ENCODE data around the gene EIF3B.
"Not testable (repeated sequence)": the region's sequence is repeated elsewhere in the genome, so short reads cannot be mapped to it uniquely, and the experiment has no call there.

EIF3B gene

DNA sequence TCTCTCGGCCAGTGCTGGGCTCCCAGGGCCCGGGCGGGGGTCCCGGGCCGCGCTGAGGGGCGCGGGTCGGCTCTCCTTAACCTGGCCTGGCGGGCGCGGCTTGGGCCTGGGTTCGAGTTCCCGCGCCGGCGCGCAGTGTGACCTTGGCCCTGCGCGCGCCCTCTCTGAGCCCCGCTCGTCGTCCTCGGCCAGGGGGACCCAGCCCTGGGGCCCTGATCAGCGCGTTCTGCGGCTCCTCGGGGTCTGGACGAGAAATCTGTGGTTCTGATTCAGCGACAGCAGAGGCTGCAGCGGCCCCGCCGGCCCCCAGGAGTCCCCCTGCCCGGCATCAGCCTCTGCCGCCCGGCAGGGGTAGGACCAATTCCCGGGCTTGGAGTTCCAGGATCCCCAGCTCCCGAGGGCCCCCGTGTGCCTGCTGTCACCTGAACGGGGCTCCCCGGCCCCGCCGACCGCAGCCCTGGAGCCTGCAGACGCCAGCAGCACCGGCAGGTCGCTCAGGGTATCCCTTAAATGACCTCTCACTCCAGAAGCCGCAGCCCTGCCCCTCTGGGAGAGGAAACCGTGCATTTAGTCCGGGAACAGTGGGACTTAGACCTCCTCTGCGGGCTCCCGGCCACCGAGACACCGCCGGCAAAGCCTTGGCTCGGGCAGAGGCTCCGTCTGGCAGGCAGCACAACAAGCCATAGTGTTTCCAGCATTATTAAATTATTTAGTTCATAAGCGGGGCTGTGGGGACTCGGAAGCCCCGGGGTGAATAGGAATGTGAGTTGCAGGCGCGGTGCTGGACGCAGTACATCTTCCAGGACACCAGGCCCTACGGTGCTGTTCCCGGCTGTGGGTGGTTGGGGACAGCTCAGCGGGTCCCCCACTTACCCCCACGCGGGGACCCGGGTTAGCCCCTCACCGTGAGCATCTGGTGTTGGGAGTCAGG is 49.4 kb downstream of the EIF3B start:
- no peak for DNase-seq

DNA sequence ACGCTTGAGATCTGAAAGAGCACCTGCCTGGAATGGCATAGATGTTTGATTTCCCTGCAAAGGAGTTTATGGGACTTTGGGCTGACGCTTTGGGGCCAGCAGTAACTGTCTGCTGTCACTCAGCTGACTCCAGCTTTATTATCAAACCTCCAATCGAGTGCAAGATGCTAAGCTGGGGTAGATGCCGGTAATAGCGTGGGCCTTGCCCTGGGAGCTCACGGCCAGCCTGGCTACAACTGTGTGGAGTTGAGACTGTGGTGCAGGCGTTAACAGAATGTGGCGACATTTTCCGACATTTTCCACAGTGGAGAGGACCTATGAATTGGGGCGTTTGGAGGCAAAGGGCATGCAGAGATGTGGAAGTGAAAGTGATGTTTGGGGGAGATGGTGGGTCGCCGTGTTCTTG is 50.1 kb downstream of the EIF3B start:
- no peak for DNase-seq

DNA sequence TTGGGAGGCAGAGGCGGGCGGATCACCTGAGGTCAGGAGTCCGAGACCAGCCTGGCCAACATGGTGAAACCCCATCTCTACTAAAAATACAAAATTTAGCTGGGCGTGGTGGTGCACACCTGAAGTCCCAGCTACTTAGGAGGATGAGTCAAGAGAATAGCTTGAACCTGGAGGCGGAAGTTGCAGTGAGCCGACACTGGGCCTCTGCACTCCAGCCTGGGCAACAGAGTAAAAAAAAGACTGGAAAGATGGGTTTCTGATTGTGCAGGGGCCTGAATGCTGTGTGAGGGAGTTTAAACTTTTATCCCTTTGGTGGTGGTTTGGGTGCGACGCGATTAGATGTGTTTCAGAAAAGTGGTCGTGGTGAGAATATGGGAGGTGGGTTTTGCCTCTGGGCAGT is 50.6 kb downstream of the EIF3B start:
- DNase-seq, result no peak

DNA sequence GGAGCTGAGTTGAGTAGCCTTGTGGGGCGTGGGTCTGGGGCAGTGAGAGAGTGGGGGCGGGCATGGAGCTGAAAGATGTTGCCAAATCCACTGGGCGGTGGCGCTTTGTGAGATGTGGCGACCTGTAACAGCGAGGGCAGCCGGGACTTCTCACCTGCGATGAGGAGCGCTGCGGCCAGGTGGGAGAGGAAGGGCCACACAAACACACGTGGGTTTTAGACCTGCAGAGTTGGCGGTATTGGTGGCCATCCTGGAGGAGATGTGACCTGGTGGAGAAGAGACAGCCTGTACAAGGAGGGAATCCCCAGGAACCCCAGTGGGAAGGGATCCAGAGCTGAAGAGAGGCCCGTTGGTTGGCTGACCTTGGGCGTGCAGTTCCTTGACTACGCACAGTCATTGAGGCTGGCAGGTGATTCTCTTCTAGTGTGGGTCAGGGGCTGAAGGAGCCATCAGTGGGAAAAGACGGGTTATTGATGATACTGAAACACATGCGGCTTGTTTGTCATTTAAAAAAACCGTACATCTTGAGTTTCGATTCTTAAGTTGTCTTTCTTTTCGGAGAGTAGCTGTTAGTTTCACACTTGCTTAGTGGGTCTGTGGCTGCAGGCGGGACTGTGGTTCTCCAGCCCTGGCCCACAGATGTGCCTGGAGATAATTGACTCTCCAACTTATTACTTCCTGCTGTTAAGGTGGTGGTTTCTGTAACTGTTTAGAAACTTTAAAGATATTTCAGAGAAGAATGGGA is 51.1 kb downstream of the EIF3B start:
- DNase-seq, result no peak

DNA sequence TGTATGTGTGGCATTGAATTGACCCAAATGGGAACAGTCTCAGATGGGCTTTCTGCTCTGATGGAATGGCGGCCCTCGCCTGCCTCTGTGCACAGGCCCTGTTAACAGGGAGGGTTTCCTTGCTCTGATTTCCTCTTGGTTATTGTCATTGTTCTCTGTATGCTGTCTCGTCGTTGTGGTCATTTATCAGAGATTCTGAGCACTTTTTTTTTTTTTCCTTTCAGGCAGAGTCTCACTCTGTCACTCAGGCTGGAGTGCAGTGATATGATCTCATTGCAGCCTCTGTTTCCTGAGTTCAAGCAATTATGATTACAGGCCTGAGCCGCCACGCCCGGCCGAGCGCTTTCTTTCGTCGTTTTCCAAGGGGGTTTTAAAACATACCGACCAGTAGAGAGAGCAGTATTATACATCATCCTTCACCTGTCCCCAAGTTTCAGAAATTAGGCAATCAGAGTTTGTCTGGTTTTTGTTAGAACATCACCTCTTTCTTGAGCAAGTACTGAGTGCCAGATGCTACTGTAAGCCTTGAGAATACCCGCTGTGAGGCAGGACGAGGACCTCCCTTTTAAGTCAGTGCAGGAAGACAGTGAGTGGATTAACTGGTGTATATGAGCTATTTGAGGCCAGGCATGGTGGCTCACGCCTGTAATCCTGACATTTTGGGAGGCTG is 55.3 kb downstream of the EIF3B start:
- no peak for DNase-seq

DNA sequence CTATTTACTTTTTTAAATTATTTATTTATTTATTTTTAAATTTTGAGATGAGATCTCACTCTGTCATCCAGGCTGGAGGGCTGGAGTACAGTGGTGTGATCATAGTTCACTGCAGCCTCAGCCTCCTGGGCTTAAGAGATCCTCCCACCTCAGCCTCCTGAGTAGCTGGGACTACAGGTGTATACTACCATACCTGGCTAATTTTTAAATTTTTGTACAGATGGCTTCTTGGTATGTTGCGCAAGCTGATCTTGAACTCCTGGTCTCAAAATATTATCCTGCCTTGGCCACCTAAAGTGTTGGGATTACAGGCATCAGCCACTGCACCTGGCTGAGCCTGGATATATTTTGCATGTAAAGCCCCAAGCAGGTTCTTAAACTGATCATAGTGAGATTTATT is 56.4 kb downstream of the EIF3B start:
- no peak for DNase-seq

DNA sequence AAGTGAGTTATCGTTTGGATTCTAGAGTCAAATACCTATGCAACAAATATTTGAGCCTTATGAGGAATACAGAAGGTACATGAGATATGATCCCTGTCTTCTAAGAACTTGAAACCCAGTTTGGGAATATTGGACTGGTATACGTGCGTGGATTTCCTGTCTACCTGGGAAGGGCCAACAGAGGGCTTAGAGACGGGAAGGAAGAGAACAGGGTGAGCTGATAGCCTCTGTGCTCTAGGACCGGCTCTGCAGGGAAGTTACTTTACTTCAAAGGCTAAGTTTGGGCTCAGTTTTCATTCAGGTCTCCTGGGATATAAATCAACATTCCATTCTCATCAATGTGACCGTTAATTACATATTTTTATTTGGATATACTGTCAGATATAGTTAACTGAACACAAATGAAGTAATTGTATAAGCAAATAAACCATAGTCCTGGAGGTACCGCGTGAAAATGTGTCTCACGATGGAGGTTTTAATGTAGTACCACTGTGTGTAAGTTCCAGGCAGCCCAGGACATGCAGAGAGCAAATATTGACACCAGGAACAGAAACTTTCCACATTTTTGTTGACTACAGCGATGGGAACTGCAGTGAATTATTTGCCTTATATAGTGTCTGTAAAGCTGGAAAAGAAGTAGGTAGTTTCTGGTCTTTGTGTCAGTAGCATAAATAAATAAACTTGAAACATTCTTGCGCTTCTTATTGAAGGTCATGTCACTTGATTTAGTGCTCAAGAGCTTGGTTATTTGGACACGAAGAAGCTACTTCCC is 57.4 kb downstream of the EIF3B start:
- no peak for DNase-seq

DNA sequence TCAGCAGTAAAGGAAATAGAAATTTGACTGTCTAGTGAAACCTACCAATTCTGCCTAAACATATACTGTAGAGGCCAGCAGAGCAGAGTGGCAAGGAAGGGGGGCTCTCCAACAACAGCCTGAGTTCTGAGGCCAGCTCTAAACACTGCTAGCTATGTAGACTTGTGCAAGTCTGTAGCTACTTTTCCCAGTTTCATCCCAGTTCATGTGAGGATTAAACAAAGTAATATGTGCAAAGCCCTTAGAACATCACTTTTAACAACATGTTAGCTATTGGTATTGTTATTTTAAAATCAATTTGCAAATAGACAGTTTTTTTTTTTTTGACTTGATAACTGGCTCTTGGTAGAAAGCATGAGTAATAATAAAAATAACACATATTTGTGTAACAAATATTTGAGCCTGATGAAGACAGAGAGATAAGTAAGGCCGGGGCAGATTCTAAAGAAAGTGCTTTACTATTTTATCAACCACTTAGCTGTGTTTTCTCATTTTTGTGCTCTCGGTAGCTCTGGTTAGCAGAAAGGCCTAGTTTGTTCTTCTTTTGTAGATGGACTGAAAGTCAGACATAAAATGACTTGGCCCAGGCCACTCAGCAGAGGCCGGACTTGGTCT is 58.1 kb downstream of the EIF3B start:
- no peak for DNase-seq

DNA sequence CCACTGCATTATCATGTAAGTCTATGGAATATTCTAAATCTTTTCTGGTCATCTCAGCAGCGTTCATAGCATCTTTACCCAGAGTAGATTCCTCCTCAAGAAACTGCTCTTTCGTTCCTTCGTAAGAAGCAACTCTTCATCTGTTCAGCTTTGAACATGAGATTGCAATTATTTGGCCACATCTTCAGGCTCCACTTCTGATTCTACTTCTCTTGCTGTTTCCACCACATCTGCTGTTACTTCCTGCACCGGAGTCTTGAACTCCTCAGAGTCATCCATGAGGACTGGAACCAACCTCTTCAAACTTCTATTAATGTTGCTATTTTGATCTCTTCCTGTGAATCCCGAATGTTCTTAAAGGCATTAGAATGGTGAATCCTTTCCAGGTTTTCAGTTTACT is 61.4 kb downstream of the EIF3B start:
- DNase-seq, result no peak

DNA sequence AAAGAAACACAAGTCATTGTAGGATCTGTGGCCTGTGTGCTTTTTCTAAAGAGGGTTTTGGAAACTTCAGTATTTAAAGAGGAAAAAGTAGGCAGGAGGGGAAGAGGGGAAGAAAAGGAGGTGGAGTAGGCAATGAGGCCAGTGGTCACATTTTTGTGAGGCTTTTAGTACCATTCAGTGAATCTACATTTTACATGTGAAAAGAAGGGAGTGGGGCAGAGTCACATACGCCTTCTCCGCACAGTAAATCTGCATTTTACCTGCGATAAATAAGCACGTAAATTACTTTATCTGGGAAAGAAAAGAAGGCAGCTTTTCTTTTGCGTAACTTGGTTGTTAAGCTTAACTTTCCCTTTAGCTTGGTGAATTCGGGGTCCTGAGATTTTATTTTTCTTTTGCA is 62.0 kb downstream of the EIF3B start:
- no peak for DNase-seq

DNA sequence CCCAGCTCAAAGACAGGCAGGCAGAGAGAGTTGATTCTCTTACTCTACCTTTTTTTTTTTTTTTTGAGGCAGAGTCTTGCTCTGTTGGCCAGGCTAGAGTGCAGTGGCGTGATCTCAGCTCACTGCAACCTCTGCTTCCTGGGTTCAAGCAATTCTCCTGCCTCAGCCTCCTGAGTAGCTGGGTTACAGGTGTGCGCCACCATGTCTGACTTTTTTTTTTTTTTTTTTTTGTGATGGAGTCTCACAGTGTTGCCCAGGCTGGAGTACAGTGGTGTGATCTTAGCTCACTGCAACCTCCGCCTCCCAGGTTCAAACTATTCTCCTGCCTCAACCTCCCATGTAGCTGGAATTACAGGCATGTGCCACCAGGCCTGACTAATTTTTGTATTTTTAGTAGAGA is 62.6 kb downstream of the EIF3B start:
- DNase-seq, result not testable (repeated sequence)

DNA sequence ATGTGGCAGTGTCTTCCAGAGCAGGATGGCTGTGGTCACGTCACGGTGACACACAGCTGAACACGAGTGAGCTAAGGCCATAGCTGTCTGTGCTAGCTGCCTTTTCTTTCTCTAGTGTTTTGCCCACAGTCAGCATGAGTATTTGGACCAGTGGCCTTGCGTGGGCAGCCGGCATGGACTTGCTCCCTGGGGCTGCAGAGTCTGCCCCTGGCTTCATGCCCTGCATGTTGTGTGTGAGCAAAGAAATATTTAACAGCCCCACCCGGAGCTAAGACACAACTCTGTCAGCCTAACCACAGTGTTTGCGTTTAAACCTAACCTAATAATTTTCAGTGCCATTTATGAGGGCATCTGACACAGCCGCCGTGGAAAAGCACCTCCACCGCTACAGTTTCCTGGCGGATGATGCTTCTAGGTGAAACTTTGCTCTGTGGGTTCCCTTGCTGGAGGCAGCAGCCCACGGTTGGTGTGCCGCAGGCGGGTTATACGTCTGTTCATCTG is 63.4 kb downstream of the EIF3B start:
- DNase-seq, result no peak

DNA sequence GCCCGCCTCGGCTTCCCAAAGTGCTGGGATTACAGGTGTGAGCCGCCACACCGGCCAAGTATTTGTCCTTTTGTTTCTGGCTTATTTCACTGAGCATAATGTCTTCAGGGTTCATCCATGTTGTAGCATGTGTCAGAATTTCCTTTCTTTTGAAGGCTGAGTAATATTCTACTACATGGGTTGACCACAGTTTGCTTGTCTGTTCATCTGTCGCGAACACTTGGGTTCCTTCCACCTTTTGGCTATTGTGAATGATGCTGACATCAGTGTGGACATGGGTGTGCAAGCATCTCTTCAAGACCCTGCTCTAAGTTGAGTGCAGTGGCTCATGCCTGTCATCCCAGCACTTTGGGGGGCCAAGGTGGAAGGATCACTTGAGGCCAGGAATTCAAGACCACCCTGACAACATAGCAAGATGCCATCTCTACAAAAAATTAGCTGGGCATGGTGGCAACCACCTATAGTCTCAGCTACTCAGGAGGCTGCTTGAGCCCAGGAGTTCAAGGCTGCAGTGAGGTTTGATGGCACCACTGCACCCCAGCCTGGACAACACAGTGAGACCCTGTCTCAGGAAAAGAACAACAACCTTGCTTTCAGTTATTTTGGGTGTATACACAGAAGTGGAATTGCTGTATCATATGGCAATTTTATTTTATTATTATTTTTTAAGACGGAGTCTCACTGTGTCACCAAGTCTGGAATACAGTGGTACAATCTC is 65.7 kb downstream of the EIF3B start:
- DNase-seq, result no peak

DNA sequence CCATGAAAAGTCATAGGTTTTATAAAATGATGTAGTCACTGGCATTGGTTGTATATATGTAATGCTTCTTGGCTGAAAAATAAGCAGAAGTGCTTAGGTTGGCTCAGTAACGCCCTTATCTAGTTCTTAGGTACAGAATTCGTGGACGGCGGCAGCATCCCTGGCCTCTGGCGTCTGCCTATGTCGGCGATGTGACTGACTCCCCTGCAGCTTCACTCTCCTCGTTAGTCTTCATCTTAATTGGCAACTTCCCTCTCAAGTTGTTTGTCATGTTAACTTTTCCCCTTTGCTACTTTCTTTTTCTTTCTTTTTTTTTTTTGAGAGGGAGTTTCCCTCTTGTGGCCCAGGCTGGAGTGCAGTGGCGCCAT is 67.3 kb downstream of the EIF3B start:
- no peak for DNase-seq

DNA sequence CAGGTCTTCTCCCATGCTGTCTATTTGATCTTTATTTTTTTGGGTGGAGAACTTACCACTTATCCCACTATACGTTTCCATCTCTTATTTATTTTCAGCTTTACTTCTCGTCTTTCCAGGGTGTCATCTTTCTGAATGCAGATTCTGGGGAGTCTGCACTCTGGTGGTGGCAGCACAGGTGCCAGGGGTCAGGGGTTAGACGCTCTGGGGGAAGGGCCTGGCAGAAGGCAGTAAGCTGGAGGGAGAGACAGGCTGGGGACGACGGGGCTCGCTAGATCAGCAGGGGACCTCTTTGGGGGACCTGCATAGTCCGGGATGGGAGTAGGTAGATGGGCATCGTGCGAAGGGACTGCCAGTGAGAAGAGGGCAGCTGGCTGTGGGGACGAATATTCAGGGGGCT is 71.1 kb downstream of the EIF3B start:
- DNase-seq, result no peak

Data from NCI-H1930 (cell line).